GM12878 (cell line): ENCODE data around the gene NDRG2.

Experiments used
- CEBPB ChIP-seq, 2 experiments: fragments of 150-350 bp in 1 of 2; IDR thresholded peaks; 2 replicates each; pipeline ENCODE4 v1.6.1; 2012 to 2014; ENCODE audit warnings: low read depth in 2 of 2, low read length in 2 of 2, borderline replicate concordance in 1 of 2, inconsistent platforms in 1 of 2
- CREM ChIP-seq: IDR thresholded peaks from 2 replicates; pipeline ENCODE4 v1.6.1; 2014; ENCODE audit warnings: antibody characterized with exemption, low read depth
- GABPA ChIP-seq: IDR thresholded peaks from 2 replicates; pipeline ENCODE4 v1.6.1; 2014; ENCODE audit warnings: antibody characterized with exemption, low read depth, mild to moderate bottlenecking, inconsistent platforms
- TF ChIP-seq, protein P1 (sequence below), 3 experiments: IDR thresholded peaks in 2 of 3; conservative IDR thresholded peaks in 1 of 3; 2 replicates each; pipeline ENCODE4 v1.5.1; 2011; ENCODE audit warnings: low read depth in 3 of 3, low read length in 3 of 3, mild to moderate bottlenecking in 3 of 3, control low read depth in 2 of 3, moderate library complexity in 2 of 3, inconsistent platforms in 1 of 3, mixed read lengths in 1 of 3; ENCODE audit not compliant: control insufficient read depth in 2 of 3, insufficient read depth in 1 of 3; ENCODE audit errors: extremely low read depth in 1 of 3

DNA sequence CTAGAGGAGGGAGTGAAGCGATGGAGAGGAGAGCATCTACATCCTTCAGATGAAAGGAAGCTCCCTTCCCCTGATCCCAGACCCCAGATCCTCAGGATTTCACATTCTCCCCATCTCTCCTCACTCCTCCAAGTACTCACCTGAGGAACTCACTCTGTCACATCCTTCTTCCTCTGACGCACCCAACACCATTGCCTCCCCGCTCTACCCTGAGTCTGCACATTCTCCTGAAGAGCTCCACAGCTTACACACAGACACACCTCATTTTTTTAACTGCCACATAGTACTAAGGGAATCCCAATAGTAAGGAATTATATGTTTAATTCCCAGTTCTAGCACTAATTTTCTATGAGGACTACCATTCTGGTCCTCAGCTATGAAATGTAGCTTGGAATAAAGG is 51.4 kb downstream of the NDRG2 start:
- TF ChIP-seq, protein P1, sequence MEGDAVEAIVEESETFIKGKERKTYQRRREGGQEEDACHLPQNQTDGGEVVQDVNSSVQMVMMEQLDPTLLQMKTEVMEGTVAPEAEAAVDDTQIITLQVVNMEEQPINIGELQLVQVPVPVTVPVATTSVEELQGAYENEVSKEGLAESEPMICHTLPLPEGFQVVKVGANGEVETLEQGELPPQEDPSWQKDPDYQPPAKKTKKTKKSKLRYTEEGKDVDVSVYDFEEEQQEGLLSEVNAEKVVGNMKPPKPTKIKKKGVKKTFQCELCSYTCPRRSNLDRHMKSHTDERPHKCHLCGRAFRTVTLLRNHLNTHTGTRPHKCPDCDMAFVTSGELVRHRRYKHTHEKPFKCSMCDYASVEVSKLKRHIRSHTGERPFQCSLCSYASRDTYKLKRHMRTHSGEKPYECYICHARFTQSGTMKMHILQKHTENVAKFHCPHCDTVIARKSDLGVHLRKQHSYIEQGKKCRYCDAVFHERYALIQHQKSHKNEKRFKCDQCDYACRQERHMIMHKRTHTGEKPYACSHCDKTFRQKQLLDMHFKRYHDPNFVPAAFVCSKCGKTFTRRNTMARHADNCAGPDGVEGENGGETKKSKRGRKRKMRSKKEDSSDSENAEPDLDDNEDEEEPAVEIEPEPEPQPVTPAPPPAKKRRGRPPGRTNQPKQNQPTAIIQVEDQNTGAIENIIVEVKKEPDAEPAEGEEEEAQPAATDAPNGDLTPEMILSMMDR (IDR thresholded peaks at IDR 0.05 in 2 of 3, conservative IDR thresholded peaks at IDR 0.05 in 1 of 3; ENCODE audit: control insufficient read depth in 2 of 3, extremely low read depth in 1 of 3, insufficient read depth in 1 of 3, low read depth in 3 of 3, low read length in 3 of 3): no peak
- TF ChIP-seq GABPA: no peak
- TF ChIP-seq CREM: no peak
- TF ChIP-seq CEBPB (IDR thresholded peaks at IDR 0.05; ENCODE audit: borderline replicate concordance in 1 of 2, low read depth in 2 of 2, low read length in 2 of 2): no peak
